Measurements from ENCODE around the gene DESI2. TPM values are rescaled to one million over a fixed set of nuclear protein-coding genes. Genes with fewer than 3 reads are reported as not detected.
"Not testable (repeated sequence)": the region's sequence is repeated elsewhere in the genome, so short reads cannot be mapped to it uniquely, and the experiment has no call there.

DESI2 gene
- total RNA-seq, 1 donor from 2014 or later: 53.3 TPM

DNA sequence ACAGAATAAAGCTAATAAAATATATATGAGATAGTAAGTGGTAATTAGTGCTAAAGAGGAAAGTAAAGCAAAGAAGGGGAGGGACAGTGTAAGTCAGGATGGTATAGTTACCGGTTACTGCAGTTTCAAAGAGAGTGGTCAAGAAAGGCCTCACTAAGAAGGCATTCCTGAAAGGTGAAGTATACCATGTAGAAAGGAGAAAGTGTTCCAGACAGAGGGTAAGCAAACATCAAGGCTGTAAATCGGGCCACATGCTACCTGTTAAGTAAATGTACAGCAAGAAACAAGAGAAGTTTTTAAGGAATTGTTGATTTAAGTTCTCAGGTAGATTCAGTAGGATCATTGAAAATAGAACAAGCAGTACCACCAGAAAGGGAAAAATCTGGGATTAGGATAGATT lies 9.7 kb downstream of the DESI2 start:
- DNase-seq (ENCODE audit: extremely low spot score, unreplicated experiment): no peak
- Mint-ChIP-seq H3K4me1 (ENCODE audit: unreplicated experiment) (peaks cover 24% of the 10 kb centered on the region), H3K36me3 (ENCODE audit: unreplicated experiment) (peaks cover 22% of the 10 kb centered on the region)

DNA sequence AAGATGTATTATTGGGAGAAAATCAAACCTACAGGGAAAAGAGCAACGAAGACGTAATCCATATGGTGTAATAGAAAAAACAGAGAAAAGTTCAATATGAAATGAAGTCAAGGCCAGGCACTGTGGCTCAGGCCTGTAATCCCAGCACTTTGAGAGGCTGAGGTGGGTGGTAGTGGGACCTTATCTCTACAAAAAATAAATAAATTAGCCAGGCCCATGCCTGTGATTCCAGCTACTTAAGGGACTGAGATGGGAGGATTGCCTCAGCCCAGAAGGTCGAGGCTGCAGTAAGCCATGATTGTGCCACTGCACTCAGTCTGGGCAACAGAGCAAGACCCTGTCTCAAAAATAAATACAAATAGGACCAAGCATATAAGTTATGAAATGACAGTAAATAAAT lies 11.4 kb downstream of the DESI2 start:
- no peaks in the 10 kb centered on the region for H3K27me3 Mint-ChIP-seq (ENCODE audit: unreplicated experiment)

More for the DNA sequence above, 9.7 kb downstream of the DESI2 start:
- H3K27me3 Mint-ChIP-seq (ENCODE audit: unreplicated experiment): no peaks in the 10 kb centered on the region
- H3K9me3 Mint-ChIP-seq (ENCODE audit: unreplicated experiment): no peaks in the 10 kb centered on the region
- no peak overlapping the region for H3K4me3 Mint-ChIP-seq (ENCODE audit: unreplicated experiment)
- TF ChIP-seq, protein P1, sequence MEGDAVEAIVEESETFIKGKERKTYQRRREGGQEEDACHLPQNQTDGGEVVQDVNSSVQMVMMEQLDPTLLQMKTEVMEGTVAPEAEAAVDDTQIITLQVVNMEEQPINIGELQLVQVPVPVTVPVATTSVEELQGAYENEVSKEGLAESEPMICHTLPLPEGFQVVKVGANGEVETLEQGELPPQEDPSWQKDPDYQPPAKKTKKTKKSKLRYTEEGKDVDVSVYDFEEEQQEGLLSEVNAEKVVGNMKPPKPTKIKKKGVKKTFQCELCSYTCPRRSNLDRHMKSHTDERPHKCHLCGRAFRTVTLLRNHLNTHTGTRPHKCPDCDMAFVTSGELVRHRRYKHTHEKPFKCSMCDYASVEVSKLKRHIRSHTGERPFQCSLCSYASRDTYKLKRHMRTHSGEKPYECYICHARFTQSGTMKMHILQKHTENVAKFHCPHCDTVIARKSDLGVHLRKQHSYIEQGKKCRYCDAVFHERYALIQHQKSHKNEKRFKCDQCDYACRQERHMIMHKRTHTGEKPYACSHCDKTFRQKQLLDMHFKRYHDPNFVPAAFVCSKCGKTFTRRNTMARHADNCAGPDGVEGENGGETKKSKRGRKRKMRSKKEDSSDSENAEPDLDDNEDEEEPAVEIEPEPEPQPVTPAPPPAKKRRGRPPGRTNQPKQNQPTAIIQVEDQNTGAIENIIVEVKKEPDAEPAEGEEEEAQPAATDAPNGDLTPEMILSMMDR (IDR thresholded peaks at IDR 0.05): no peak
- H3K27ac Mint-ChIP-seq (ENCODE audit: unreplicated experiment): no peak overlapping the region

DNA sequence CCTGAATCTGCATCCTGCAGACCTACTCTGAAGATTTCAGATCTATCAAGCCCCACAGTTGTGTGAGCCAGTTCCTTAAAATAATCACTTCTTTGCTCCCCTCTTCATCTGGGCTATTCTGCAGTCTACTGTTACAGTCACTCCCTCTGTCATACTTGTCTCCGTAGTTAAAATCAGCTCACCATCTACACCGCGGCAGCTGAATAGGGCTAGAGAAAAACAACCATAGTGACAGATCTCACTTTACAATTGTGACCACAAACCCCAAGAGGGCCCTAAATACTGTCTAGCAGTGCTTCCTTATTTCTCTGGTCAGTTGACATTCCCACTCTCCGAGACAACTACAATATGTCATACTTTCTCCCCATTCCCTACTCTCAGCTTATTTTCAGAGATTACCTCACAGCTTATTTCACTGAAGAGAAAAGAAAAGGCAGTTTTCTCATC lies 12.9 kb downstream of the DESI2 start:
- H3K27me3 Mint-ChIP-seq (ENCODE audit: unreplicated experiment): no peaks in the 10 kb centered on the region
- peaks cover 3% of the 10 kb centered on the region for H3K4me1 Mint-ChIP-seq (ENCODE audit: unreplicated experiment)
- H3K4me3 Mint-ChIP-seq (ENCODE audit: unreplicated experiment): no peak overlapping the region
- no peak for DNase-seq (ENCODE audit: extremely low spot score, unreplicated experiment)
- H3K36me3 Mint-ChIP-seq (ENCODE audit: unreplicated experiment): peaks cover 4% of the 10 kb centered on the region
- H3K27ac Mint-ChIP-seq (ENCODE audit: unreplicated experiment): no peak overlapping the region
- H3K9me3 Mint-ChIP-seq (ENCODE audit: unreplicated experiment): no peaks in the 10 kb centered on the region
- TF ChIP-seq, protein P1 (IDR thresholded peaks at IDR 0.05): no peak

More for the DNA sequence above, 11.4 kb downstream of the DESI2 start:
- H3K36me3 Mint-ChIP-seq (ENCODE audit: unreplicated experiment): peaks cover 9% of the 10 kb centered on the region
- H3K9me3 Mint-ChIP-seq (ENCODE audit: unreplicated experiment): no peaks in the 10 kb centered on the region
- H3K4me1 Mint-ChIP-seq (ENCODE audit: unreplicated experiment): peaks cover 12% of the 10 kb centered on the region
- no peak overlapping the region for H3K27ac Mint-ChIP-seq (ENCODE audit: unreplicated experiment)
- no peak overlapping the region for H3K4me3 Mint-ChIP-seq (ENCODE audit: unreplicated experiment)
- DNase-seq (ENCODE audit: extremely low spot score, unreplicated experiment): no peak
- TF ChIP-seq, protein P1 (IDR thresholded peaks at IDR 0.05): no peak

DNA sequence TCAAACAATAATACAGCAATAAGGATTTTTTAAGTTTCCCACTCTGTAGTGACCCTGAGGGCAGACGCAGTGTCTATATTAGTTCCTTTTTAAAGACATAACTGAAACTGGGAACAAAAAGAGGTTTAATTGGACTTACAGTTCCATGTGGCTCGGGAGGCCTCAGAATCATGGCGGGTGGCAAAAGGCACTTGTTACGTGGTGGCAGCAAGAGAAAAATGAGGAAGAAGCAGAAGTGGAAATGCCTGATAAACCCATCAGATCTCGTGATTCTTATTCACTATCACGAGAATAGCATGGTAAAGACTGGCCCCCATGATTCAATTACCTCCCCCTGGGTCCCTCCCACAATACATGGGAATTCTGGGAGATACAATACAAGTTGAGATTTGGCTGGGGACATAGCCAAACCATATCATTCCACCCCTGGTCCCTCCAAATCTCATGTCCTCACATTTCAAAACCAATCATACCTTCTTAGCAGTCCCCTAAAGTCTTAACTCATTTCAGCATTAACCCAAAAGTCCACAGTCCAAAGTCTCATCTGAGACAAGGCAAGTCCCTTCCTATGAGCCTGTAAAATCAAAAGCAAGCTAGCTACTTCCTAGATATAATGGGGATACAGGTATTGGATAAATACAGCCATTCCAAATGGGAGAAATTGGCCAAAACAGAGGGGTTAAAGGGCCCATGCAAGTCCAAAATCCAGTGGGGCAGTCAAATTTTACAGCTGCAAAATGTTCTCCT lies 13.9 kb downstream of the DESI2 start:
- not testable (repeated sequence) for DNase-seq (ENCODE audit: extremely low spot score, unreplicated experiment); H3K27me3 Mint-ChIP-seq (ENCODE audit: unreplicated experiment); H3K27ac Mint-ChIP-seq (ENCODE audit: unreplicated experiment); H3K9me3 Mint-ChIP-seq (ENCODE audit: unreplicated experiment); H3K4me1 Mint-ChIP-seq (ENCODE audit: unreplicated experiment); H3K36me3 Mint-ChIP-seq (ENCODE audit: unreplicated experiment); H3K4me3 Mint-ChIP-seq (ENCODE audit: unreplicated experiment)

DNA sequence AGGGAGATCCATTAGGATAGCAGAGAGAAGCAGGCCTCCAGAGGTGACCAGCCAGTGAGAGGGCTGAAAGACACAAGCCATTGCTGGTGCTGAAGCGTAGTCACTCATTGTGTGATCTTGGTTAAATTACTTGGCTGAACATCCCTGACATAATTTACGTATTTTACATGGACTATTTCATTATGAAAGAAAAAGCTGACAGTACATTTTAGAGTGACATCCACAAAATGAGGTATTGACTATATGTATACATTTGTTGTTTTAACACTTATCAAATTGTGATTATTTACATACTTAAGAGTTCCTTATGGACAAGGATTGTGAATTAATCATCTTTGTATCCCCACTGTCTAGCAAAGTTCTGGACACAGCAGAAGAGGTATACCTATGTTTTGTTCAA lies 14.9 kb downstream of the DESI2 start:
- Mint-ChIP-seq H3K36me3 (ENCODE audit: unreplicated experiment) (peaks cover 4% of the 10 kb centered on the region), H3K27ac (ENCODE audit: unreplicated experiment) (no peak overlapping the region), H3K4me1 (ENCODE audit: unreplicated experiment) (peaks cover 17% of the 10 kb centered on the region), H3K9me3 (ENCODE audit: unreplicated experiment) (no peaks in the 10 kb centered on the region), H3K4me3 (ENCODE audit: unreplicated experiment) (no peak overlapping the region), H3K27me3 (ENCODE audit: unreplicated experiment) (no peaks in the 10 kb centered on the region)
- no peak for DNase-seq (ENCODE audit: extremely low spot score, unreplicated experiment)
- TF ChIP-seq, protein P1 (IDR thresholded peaks at IDR 0.05): no peak

All from osteocyte (in vitro differentiated cells).